Spleen (tissue), 7 donors: ENCODE results near the gene GRAMD1A.
A peak's percentile ranks its signal among the peaks of the same experiment; 100 is the strongest.

Source experiments
- CTCF ChIP-seq, 11 experiments: fragments of 200-600 bp in 7 of 11; fragments of 450-650 bp in 4 of 11; sonication (generic) in 4 of 11; IDR thresholded peaks in 8 of 11; conservative IDR thresholded peaks in 3 of 11; 1 replicate in 7 of 11; 2 replicates in 4 of 11; pipeline versions ENCODE4 v1.4.0 to v1.8.0; 2016 to 2021; ENCODE audit warnings: antibody characterized with exemption in 11 of 11, inconsistent platforms in 4 of 11, mild to moderate bottlenecking in 1 of 11
- POLR2AphosphoS5 ChIP-seq, 3 donors: sonication (generic); formaldehyde crosslinking; IDR thresholded peaks; one replicate each; pipeline ENCODE4 v1.5.1; 2017; ENCODE audit warnings: antibody characterized with exemption in 3 of 3
- donor health status: DM: no; HTN: no; CAD: no; lungs with moderate emphysema.
- donor health status: DM: no; HTN: no; CAD: no.
- donor health status: DM: no; HTN: no; CAD: no.

GRCh38 chr19:35021596-35021995, 21.5 kb downstream of the GRAMD1A start:
- TF ChIP-seq CTCF (IDR thresholded peaks at IDR 0.05 in 8 of 11, conservative IDR thresholded peaks at IDR 0.05 in 3 of 11) (no peak), POLR2AphosphoS5 (IDR thresholded peaks at IDR 0.05) (peak in 2 of 3 donors; percentile 13 to 33)
